SIG-M5 treated with dmso at 0.1 percent for 504 hours (cell line): Measurements from ENCODE around the gene TBX2.
A peak's percentile ranks its signal among the peaks of the same experiment; 100 is the strongest.

Experiments
- DNase-seq: peaks from one replicate; lab custom pipeline; 2025; ENCODE audit not compliant: unreplicated experiment; lab: John Stamatoyannopoulos, UW

Gene TBX2

GRCh38 chr17:61412860-61413660 lies 13.4 kb downstream of the TBX2 start:
- DNase-seq, result no peak

- DNase-seq, result no peak
These were observed 14.1 kb downstream of the TBX2 start for GRCh38 chr17:61413661-61414126.

- DNase-seq, result peak; percentile 80
These were observed 14.7 kb downstream of the TBX2 start for GRCh38 chr17:61414141-61414935.

GRCh38 chr17:61414936-61415251 lies 15.3 kb downstream of the TBX2 start:
- no peak for DNase-seq

- no peak for DNase-seq
These were observed 15.9 kb downstream of the TBX2 start for GRCh38 chr17:61415374-61416210.

GRCh38 chr17:61416211-61416539 lies 16.5 kb downstream of the TBX2 start:
- no peak for DNase-seq

- peak; percentile 100 for DNase-seq
These were observed 17.1 kb downstream of the TBX2 start for GRCh38 chr17:61416540-61417363.

GRCh38 chr17:61418449-61418848 lies 18.8 kb downstream of the TBX2 start:
- no peak for DNase-seq

- no peak for DNase-seq
These were observed 19.9 kb downstream of the TBX2 start for GRCh38 chr17:61419496-61420046.

- no peak for DNase-seq
These were observed 20.4 kb downstream of the TBX2 start for GRCh38 chr17:61420052-61420451.

- DNase-seq, result no peak
These were observed 21.2 kb downstream of the TBX2 start for GRCh38 chr17:61420745-61421398.

GRCh38 chr17:61421460-61421859 lies 21.8 kb downstream of the TBX2 start:
- DNase-seq, result no peak

GRCh38 chr17:61422116-61422799 lies 22.6 kb downstream of the TBX2 start:
- DNase-seq, result no peak

GRCh38 chr17:61422869-61423268 lies 23.2 kb downstream of the TBX2 start:
- no peak for DNase-seq

- no peak for DNase-seq
These were observed 24.5 kb downstream of the TBX2 start for GRCh38 chr17:61423967-61424649.

- DNase-seq, result peak; percentile 78
These were observed 26.2 kb downstream of the TBX2 start for GRCh38 chr17:61425682-61426481.

- DNase-seq, result peak; percentile 71
These were observed 27.1 kb downstream of the TBX2 start for GRCh38 chr17:61426482-61427304.
